GM21360 (cell line): Measurements from ENCODE around the gene TBC1D9B.

ENCODE experiments used
- ATAC-seq: cut with Tn5 transposase; IDR thresholded peaks from one replicate; pipeline ENCODE4 v1.9.1; 2021; ENCODE audit warnings: mild to moderate bottlenecking, moderate library complexity; ENCODE audit not compliant: unreplicated experiment

TBC1D9B gene

DNA sequence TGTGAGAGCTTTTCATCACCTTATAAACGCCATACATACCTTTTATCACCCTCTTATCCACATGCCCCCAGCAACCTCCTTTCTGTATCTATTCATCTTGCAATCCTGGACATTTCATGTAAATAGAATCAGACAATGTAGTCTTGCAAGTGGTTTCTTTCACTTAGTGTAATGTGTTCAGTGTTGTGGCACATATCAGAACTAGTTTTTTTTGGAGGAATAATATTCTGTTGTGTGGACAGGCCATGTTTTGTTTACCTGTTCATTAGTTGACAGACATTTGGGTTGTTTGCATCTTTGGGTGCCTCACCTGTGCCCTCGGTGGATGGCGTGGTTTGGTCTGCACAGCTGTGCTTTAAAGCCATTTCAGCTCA, 85.7 kb downstream of the TBC1D9B start:
- no peak for ATAC-seq

DNA sequence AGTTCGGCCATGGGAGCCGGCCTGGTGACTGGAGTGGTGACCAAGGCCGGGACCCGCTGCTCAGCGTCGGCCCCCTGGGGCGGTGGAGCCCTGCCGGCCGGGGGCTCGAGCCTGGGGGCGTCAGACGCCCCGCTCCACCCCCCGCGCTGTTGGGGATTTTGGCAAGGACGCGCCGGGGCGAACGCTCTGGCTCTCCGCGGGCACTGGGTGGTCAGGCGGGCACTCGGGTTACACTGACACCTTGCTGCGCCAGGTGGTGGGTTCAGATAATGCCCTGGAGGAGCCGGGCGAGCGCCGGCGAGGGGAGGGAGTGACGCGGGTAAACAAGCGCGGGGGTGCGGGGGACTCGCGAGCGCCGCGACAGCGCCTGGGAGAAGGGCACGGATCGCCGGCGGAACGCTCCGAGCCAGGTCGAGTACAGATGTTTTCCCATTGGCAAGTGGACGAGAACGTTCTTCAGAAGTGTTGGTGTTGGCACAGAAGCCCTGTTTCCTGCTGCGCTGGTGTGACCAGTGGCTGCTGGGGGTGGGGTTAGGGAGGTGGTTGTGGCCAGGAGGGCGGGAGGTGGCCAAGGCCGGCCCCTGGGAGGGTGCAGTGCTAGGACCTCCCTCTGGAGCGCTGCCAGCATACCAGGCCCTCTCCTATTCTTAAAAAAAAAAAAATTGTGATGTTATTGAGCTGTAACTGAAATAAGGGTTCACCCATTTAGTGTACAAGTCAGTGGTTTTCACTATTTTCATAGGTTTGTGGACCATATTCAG, 86.2 kb downstream of the TBC1D9B start:
- ATAC-seq: peak; percentile 35

GRCh38 chr5:179820483-179821297, 87.0 kb downstream of the TBC1D9B start, which contains the start of gene SQSTM1:
TSS of gene SQSTM1 (plus strand) at chr5:179820905. CDS start at chr5:179820937, 32 bp downstream.
- ATAC-seq: peak; percentile 37

DNA sequence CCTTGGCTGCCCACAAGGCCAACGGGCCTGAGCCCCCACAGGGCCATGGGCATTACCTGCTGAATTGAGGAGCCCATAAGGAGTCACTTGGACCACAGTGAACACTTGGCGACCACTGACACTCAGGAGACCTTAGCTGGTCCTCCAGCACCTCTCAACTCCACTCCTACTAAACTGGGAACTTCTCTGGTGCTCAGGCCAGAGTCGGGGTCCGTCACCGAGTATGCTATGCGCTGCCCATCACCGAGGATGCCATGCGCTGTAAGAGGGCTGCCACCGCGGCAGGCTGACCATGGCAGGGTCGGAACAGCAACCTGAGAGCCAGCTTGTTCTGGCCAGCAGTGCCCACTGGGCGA, 87.6 kb downstream of the TBC1D9B start:
- ATAC-seq: no peak

GRCh38 chr5:179819296-179820126, 88.2 kb downstream of the TBC1D9B start:
- no peak for ATAC-seq

- ATAC-seq: peak; percentile 52
Observed at GRCh38 chr5:179818746-179819295, 88.9 kb downstream of the TBC1D9B start.

- ATAC-seq: no peak
Observed at GRCh38 chr5:179817890-179818745, 89.6 kb downstream of the TBC1D9B start.

- no peak for ATAC-seq
Observed at GRCh38 chr5:179817470-179817840, 90.2 kb downstream of the TBC1D9B start.

DNA sequence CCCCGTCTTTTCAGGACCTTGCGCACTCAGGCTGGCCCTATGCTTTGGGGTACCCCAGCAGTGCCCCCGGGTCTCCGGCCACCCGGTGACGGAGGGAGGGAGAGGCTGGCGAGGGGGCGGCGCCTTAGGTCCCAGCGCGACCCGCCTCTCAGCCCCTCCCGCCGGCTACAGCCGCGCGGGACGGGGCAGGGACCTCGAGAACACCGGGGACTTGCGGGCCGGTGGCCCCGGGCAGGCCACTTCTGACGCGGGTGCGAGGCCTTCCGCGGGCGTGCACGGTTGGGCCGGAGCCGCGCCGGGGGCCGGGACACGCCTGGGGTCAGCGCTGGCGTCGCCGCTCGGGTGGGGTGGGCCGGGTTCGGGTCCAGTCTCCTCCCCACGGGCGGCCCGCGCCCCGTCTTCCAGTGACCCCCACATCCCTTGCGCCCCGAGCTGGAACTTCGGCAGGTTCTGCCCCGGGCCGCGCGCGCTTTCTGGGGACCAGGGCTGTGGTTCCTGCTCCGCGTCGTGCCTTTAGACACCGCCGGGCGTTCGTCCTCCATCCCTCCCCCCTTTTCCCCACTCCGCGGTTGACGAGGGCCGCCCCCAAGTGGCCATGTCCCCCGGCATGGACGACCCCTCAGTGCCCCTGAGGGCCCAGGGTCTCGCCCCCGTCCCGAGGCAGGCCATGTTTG, 90.8 kb downstream of the TBC1D9B start:
- no peak for ATAC-seq

GRCh38 chr5:179816401-179816795, 91.3 kb downstream of the TBC1D9B start:
- ATAC-seq: no peak

DNA sequence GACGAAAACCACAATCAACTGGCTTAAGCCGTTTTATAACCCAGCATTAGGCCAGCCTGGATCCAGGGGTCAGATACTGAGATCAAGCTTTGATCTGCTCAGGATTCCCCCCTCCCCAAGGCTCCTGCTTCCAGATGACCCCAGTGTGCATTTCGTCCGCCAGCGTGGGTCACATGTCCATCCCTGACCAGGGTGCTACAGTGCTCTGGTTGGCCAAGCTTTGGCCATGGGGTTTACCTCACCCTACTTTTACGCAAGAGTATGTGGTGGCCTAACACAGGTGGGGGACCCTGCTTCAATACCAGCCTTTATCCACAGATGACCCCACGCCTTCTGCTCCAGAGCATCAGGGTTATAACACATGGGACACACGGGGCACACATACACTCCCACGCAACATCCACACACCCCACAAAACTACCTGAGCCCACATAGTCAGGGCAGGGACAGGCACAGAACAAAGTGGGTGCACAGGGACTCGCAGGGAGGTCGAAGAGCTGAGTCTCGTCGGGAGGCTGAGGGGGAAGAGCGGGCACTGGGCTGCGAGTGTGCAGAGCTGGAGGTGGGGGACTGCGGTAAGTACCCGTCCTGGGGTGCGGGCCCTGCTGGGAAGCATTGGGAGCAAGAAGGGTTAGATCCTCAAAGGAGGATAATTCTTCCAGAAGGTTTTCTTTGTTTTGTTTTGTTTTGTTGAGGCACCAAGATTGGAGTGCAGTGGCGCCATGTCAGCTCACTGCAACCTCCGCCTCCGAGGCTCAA, 92.0 kb downstream of the TBC1D9B start:
- no peak for ATAC-seq

DNA sequence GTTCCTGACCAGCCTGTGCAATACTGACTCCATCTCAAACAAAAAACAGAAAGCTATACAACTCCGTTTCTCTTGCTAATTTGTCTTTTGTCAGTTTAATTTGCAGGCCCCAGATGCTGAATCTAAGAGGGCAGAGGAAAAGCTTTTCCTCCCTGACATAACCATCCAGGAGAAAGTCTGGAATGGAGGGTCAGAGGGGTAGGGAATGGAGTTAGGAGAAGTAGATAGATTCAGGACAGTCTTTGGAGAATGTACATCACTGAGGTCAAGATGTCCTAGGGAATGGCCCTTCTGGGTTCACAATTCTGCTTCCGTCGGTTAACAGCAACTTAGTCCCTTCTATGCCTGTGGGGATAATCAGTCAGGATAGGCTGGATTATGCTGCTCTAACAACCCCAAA, 93.6 kb downstream of the TBC1D9B start:
- no peak for ATAC-seq

- no peak for ATAC-seq
Observed at GRCh38 chr5:179812997-179813607, 94.6 kb downstream of the TBC1D9B start.

DNA sequence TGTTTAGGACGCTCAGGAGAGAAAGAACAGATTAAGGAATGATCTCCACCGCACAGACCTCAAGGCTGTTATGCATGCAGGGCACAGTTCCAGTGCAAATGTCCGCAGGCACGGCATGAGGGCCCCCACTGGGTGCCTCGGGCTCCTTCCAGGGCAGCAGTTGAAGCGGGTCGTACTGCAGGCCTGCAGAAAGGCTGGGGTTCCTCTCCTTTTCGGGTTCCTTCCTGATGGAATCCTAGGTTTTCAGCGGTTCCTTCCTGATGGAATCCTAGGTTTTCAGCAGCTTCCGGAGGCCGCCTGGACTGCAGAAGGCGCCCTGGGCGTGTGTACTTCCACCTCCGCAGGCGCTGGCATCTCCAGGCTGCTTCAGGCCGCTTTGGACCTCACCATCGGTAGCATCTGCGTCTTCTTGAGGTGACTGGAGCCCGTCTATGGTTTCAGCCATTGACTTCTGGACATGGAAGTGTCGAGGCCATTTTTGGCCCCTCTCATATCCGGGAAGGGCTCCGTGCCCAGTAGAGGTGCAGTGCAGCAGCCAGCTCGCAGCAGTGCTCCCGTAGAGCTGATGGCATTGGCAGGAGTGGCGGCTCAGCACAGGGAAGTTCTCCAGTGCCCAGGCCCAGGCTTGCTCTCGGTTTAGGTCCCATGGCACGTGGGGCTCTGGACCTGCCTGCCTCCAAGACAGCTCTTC, 95.4 kb downstream of the TBC1D9B start:
- ATAC-seq: no peak
